ENCODE measurements around the gene BTBD9. TPM values are rescaled to one million over a fixed set of nuclear protein-coding genes. Genes with fewer than 3 reads are reported as not detected.

Gene BTBD9
- total RNA-seq, 1 donor from 2014 or later = 4.5 TPM

- Histone ChIP-seq H3K27me3 (ENCODE audit: control insufficient read depth, insufficient read depth, low read length) (no peaks in the 10 kb centered on the region), H3K4me3 (ENCODE audit: low read depth, low read length) (no peak overlapping the region), H3K36me3 (ENCODE audit: control insufficient read depth, insufficient read depth, low read length) (no peaks in the 10 kb centered on the region)
- no peak for DNase-seq (ENCODE audit: low read depth)
- TF ChIP-seq CTCF (IDR thresholded peaks at IDR 0.05; ENCODE audit: insufficient read depth, low read length, severe bottlenecking) = no peak
- no peak for FAIRE-seq
Observed at GRCh38 chr6:38215651-38216311, 423.9 kb downstream of the BTBD9 start.

- H3K27me3 ChIP-seq (ENCODE audit: control insufficient read depth, insufficient read depth, low read length) = no peaks in the 10 kb centered on the region
- no peak overlapping the region for H3K4me3 ChIP-seq (ENCODE audit: low read depth, low read length)
- no peaks in the 10 kb centered on the region for H3K36me3 ChIP-seq (ENCODE audit: control insufficient read depth, insufficient read depth, low read length)
- no peak for TF ChIP-seq CTCF (IDR thresholded peaks at IDR 0.05; ENCODE audit: insufficient read depth, low read length, severe bottlenecking)
- DNase-seq (ENCODE audit: low read depth) (no peak), FAIRE-seq (no peak)
Observed at GRCh38 chr6:38215225-38215624, 424.5 kb downstream of the BTBD9 start.

GRCh38 chr6:38214159-38214558, 425.6 kb downstream of the BTBD9 start:
- Histone ChIP-seq H3K4me3 (ENCODE audit: low read depth, low read length) (no peak overlapping the region), H3K27me3 (ENCODE audit: control insufficient read depth, insufficient read depth, low read length) (no peaks in the 10 kb centered on the region), H3K36me3 (ENCODE audit: control insufficient read depth, insufficient read depth, low read length) (no peaks in the 10 kb centered on the region)
- FAIRE-seq (no peak), DNase-seq (ENCODE audit: low read depth) (no peak)
- TF ChIP-seq CTCF (IDR thresholded peaks at IDR 0.05; ENCODE audit: insufficient read depth, low read length, severe bottlenecking) = no peak

GRCh38 chr6:38213251-38213658, 426.5 kb downstream of the BTBD9 start:
- DNase-seq (ENCODE audit: low read depth) = no peak
- TF ChIP-seq CTCF (IDR thresholded peaks at IDR 0.05; ENCODE audit: insufficient read depth, low read length, severe bottlenecking) = no peak
- no peak overlapping the region for H3K4me3 ChIP-seq (ENCODE audit: low read depth, low read length)
- no peak for FAIRE-seq
- no peaks in the 10 kb centered on the region for H3K27me3 ChIP-seq (ENCODE audit: control insufficient read depth, insufficient read depth, low read length)
- no peaks in the 10 kb centered on the region for H3K36me3 ChIP-seq (ENCODE audit: control insufficient read depth, insufficient read depth, low read length)

- no peak for TF ChIP-seq CTCF (IDR thresholded peaks at IDR 0.05; ENCODE audit: insufficient read depth, low read length, severe bottlenecking)
- no peaks in the 10 kb centered on the region for H3K27me3 ChIP-seq (ENCODE audit: control insufficient read depth, insufficient read depth, low read length)
- DNase-seq (ENCODE audit: low read depth) = no peak
- no peak for FAIRE-seq
- H3K4me3 ChIP-seq (ENCODE audit: low read depth, low read length) = no peak overlapping the region
- no peaks in the 10 kb centered on the region for H3K36me3 ChIP-seq (ENCODE audit: control insufficient read depth, insufficient read depth, low read length)
Observed at GRCh38 chr6:38212579-38212978, 427.1 kb downstream of the BTBD9 start.

- Histone ChIP-seq H3K27me3 (ENCODE audit: control insufficient read depth, insufficient read depth, low read length) (no peaks in the 10 kb centered on the region), H3K4me3 (ENCODE audit: low read depth, low read length) (no peak overlapping the region), H3K36me3 (ENCODE audit: control insufficient read depth, insufficient read depth, low read length) (no peaks in the 10 kb centered on the region)
- no peak for DNase-seq (ENCODE audit: low read depth)
- TF ChIP-seq CTCF (IDR thresholded peaks at IDR 0.05; ENCODE audit: insufficient read depth, low read length, severe bottlenecking) = no peak
- FAIRE-seq = no peak
Observed at GRCh38 chr6:38212116-38212515, 427.6 kb downstream of the BTBD9 start.

Data from bronchial epithelial cell (primary cell).